Stimulated activated effector memory CD8-positive, alpha-beta T cell treated with anti-CD3 and anti-CD28 coated beads, Interleukin-12 subunit alpha, Interleukin-12 subunit beta, amount 100 ng/mL, for 72 hours (primary cell): ENCODE measurements around the gene PCED1B.
A peak's percentile ranks its signal among the peaks of the same experiment; 100 is the strongest.

Source experiments
- ATAC-seq: fragments of 150-1000 bp; cut with Tn5 transposase; 2 replicates; pipeline ENCODE4 v1.10.0; 2021
- DNase-seq, 2 donors: peaks; one replicate each; pipeline ENCODE4 v3.0.0; 2021 to 2022; ENCODE audit warnings: low spot score in 2 of 2
- H3K27ac Mint-ChIP-seq: one replicate; pipeline ENCODE4 v1.8.0; 2022; ENCODE audit warnings: mild to moderate bottlenecking, mixed read lengths
- H3K36me3 Mint-ChIP-seq: one replicate; pipeline ENCODE4 v1.8.0; 2022; ENCODE audit warnings: mild to moderate bottlenecking, mixed read lengths
- H3K4me1 Mint-ChIP-seq: one replicate; pipeline ENCODE4 v1.8.0; 2022; ENCODE audit warnings: mixed read lengths
- H3K4me3 Mint-ChIP-seq: one replicate; pipeline ENCODE4 v1.8.0; 2022; ENCODE audit warnings: mild to moderate bottlenecking, mixed read lengths
- H3K9me3 Mint-ChIP-seq: one replicate; pipeline ENCODE4 v1.8.0; 2022; ENCODE audit warnings: mixed read lengths

The PCED1B gene

GRCh38 chr12:47247418-47247817 is 168.0 kb downstream of the PCED1B start:
- DNase-seq (no peak), ATAC-seq (no peak)
- Mint-ChIP-seq H3K9me3 (peaks cover 6% of the 10 kb centered on the region), H3K4me1 (peaks cover 4% of the 10 kb centered on the region), H3K4me3 (no peak overlapping the region), H3K36me3 (peaks cover 25% of the 10 kb centered on the region), H3K27ac (no peak overlapping the region)

GRCh38 chr12:47249082-47249481 is 169.7 kb downstream of the PCED1B start:
- Mint-ChIP-seq H3K4me3 (no peak overlapping the region), H3K9me3 (peaks cover 14% of the 10 kb centered on the region), H3K27ac (no peak overlapping the region), H3K36me3 (peaks cover 25% of the 10 kb centered on the region), H3K4me1 (peaks cover 4% of the 10 kb centered on the region)
- DNase-seq (no peak), ATAC-seq (no peak)

GRCh38 chr12:47249719-47250357 is 170.4 kb downstream of the PCED1B start:
- ATAC-seq, result no peak
- peaks cover 25% of the 10 kb centered on the region for H3K36me3 Mint-ChIP-seq

GRCh38 chr12:47251919-47252318 is 172.5 kb downstream of the PCED1B start:
- peaks cover 4% of the 10 kb centered on the region for H3K4me1 Mint-ChIP-seq
- H3K27ac Mint-ChIP-seq, result no peak overlapping the region
- peaks cover 19% of the 10 kb centered on the region for H3K9me3 Mint-ChIP-seq
- DNase-seq, result no peak
- no peak for ATAC-seq
- H3K4me3 Mint-ChIP-seq, result no peak overlapping the region
- peaks cover 25% of the 10 kb centered on the region for H3K36me3 Mint-ChIP-seq

More at GRCh38 chr12:47249719-47250357, 170.4 kb downstream of the PCED1B start:
- Mint-ChIP-seq H3K9me3 (peaks cover 14% of the 10 kb centered on the region), H3K4me1 (peaks cover 4% of the 10 kb centered on the region), H3K4me3 (no peak overlapping the region), H3K27ac (no peak overlapping the region)
- DNase-seq, result no peak

GRCh38 chr12:47264951-47265350 is 185.5 kb downstream of the PCED1B start:
- ATAC-seq (no peak), DNase-seq (no peak)
- Mint-ChIP-seq H3K4me3 (no peak overlapping the region), H3K36me3 (no peaks in the 10 kb centered on the region), H3K27ac (peak overlapping the region; percentile 13), H3K4me1 (peaks cover 27% of the 10 kb centered on the region), H3K9me3 (no peaks in the 10 kb centered on the region)

GRCh38 chr12:47265391-47265790 is 186.0 kb downstream of the PCED1B start:
- H3K27ac Mint-ChIP-seq, result peak overlapping the region; percentile 13
- ATAC-seq, result no peak
- H3K4me1 Mint-ChIP-seq, result peaks cover 27% of the 10 kb centered on the region
- H3K4me3 Mint-ChIP-seq, result no peak overlapping the region
- no peaks in the 10 kb centered on the region for H3K9me3 Mint-ChIP-seq
- no peaks in the 10 kb centered on the region for H3K36me3 Mint-ChIP-seq
- DNase-seq, result no peak

- no peaks in the 10 kb centered on the region for H3K36me3 Mint-ChIP-seq
- no peak for DNase-seq
- no peaks in the 10 kb centered on the region for H3K9me3 Mint-ChIP-seq
- H3K27ac Mint-ChIP-seq, result no peak overlapping the region
- H3K4me3 Mint-ChIP-seq, result no peak overlapping the region
- no peak for ATAC-seq
- H3K4me1 Mint-ChIP-seq, result peaks cover 44% of the 10 kb centered on the region
Observed at GRCh38 chr12:47267571-47267970, 188.2 kb downstream of the PCED1B start.

GRCh38 chr12:47268501-47269454 is 189.4 kb downstream of the PCED1B start:
- peak; percentile 76 for ATAC-seq
- no peak for DNase-seq
- Mint-ChIP-seq H3K9me3 (no peaks in the 10 kb centered on the region), H3K36me3 (no peaks in the 10 kb centered on the region), H3K27ac (no peak overlapping the region), H3K4me1 (peaks cover 50% of the 10 kb centered on the region), H3K4me3 (no peak overlapping the region)

- Mint-ChIP-seq H3K27ac (no peak overlapping the region), H3K9me3 (no peaks in the 10 kb centered on the region), H3K36me3 (no peaks in the 10 kb centered on the region), H3K4me3 (no peak overlapping the region), H3K4me1 (peaks cover 41% of the 10 kb centered on the region)
- ATAC-seq (no peak), DNase-seq (no peak)
Observed at GRCh38 chr12:47269916-47270315, 190.5 kb downstream of the PCED1B start.

GRCh38 chr12:47270782-47271664 is 191.6 kb downstream of the PCED1B start:
- H3K4me1 Mint-ChIP-seq, result peaks cover 44% of the 10 kb centered on the region
- no peak for DNase-seq
- H3K9me3 Mint-ChIP-seq, result no peaks in the 10 kb centered on the region
- peak overlapping the region; percentile 24 for H3K4me3 Mint-ChIP-seq
- peak overlapping the region; percentile 50 for H3K27ac Mint-ChIP-seq
- ATAC-seq, result peak; percentile 88
- no peaks in the 10 kb centered on the region for H3K36me3 Mint-ChIP-seq

- Mint-ChIP-seq H3K4me1 (peaks cover 52% of the 10 kb centered on the region), H3K9me3 (no peaks in the 10 kb centered on the region), H3K4me3 (no peak overlapping the region)
Observed at GRCh38 chr12:47271800-47272239, 192.4 kb downstream of the PCED1B start.

GRCh38 chr12:47272412-47273190 is 193.2 kb downstream of the PCED1B start:
- ATAC-seq (no peak), DNase-seq (no peak)
- Mint-ChIP-seq H3K27ac (no peak overlapping the region), H3K9me3 (no peaks in the 10 kb centered on the region), H3K36me3 (no peaks in the 10 kb centered on the region), H3K4me3 (no peak overlapping the region), H3K4me1 (peaks cover 60% of the 10 kb centered on the region)

More at GRCh38 chr12:47271800-47272239, 192.4 kb downstream of the PCED1B start:
- H3K27ac Mint-ChIP-seq, result peak overlapping the region; percentile 50
- ATAC-seq (no peak), DNase-seq (no peak)
- no peaks in the 10 kb centered on the region for H3K36me3 Mint-ChIP-seq

- H3K27ac Mint-ChIP-seq, result no peak overlapping the region
- no peak for ATAC-seq
- no peak overlapping the region for H3K4me3 Mint-ChIP-seq
- H3K4me1 Mint-ChIP-seq, result peaks cover 66% of the 10 kb centered on the region
- no peak for DNase-seq
- no peaks in the 10 kb centered on the region for H3K9me3 Mint-ChIP-seq
- no peaks in the 10 kb centered on the region for H3K36me3 Mint-ChIP-seq
Observed at GRCh38 chr12:47273191-47273626, 193.8 kb downstream of the PCED1B start.

- Mint-ChIP-seq H3K27ac (no peak overlapping the region), H3K36me3 (no peaks in the 10 kb centered on the region), H3K4me3 (no peak overlapping the region), H3K4me1 (peaks cover 65% of the 10 kb centered on the region), H3K9me3 (no peaks in the 10 kb centered on the region)
- DNase-seq, result no peak
- no peak for ATAC-seq
Observed at GRCh38 chr12:47274760-47275159, 195.3 kb downstream of the PCED1B start.
